Measurements from ENCODE around the gene SOX6.

The SOX6 gene

DNA sequence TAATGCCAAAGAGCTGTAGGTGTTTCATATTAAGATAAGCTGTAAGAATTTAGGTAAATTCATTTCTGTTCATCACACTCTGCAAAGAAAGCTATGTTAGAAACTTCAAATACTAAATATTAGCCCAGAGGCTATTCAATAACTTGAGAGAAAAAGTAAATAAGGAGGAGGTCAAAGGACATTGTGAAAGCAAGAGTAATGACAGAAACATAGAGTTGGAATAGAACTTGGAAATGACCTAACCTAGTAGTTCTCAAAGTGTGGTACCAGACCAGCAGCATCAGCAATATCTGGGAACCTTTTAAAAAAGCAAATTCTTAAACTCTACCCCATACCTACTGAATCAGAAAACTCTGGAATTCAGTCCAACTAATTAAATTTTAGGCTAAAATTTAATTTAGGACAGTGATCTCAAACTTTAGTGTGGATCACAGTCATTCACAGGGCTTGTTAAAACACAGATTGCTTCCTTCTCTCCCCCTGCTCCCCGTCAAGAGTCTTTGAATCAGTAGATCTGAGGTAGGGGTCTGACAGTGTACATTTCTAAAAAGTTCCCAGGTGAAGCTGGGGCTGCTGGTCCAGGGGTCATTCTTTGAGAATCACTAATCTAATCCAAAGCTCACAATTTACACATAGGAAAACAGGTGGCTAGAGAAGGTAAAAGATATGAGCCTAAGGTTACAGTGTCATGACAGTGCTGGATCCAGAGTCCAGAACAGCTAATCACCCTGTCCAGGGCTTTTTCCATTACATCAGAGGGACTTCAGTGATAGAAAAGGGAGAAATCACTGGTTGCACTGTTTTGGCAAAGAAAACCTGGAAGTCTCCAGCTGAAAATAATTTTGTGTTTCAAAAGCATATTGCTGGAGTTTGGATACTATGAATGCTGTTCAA lies 241.1 kb downstream of the SOX6 start:
- TF ChIP-seq, protein P1, sequence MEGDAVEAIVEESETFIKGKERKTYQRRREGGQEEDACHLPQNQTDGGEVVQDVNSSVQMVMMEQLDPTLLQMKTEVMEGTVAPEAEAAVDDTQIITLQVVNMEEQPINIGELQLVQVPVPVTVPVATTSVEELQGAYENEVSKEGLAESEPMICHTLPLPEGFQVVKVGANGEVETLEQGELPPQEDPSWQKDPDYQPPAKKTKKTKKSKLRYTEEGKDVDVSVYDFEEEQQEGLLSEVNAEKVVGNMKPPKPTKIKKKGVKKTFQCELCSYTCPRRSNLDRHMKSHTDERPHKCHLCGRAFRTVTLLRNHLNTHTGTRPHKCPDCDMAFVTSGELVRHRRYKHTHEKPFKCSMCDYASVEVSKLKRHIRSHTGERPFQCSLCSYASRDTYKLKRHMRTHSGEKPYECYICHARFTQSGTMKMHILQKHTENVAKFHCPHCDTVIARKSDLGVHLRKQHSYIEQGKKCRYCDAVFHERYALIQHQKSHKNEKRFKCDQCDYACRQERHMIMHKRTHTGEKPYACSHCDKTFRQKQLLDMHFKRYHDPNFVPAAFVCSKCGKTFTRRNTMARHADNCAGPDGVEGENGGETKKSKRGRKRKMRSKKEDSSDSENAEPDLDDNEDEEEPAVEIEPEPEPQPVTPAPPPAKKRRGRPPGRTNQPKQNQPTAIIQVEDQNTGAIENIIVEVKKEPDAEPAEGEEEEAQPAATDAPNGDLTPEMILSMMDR (conservative IDR thresholded peaks at IDR 0.05; ENCODE audit: low read depth, low read length) = no peak
- H3K4me3 ChIP-seq (ENCODE audit: low read length) = no peak overlapping the region
- no peak for DNase-seq (ENCODE audit: low read depth)

DNA sequence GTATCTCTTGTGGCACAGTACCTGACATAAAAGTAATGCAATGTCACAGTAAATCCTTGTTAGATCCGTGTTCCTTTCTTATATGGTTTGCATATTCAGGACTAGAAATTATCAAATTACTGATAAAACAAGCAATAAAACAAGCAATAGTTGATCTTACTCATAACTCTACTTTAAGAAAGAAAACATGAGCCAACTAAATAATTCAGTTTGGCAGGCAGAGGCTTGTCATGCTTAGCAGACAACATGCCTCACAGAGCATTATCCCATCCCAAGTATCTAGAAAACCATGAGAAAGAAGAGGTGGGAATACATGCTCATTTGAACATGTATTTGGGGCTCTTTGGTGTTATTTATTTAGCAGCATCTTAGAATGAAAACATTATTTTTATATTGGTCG lies 241.9 kb downstream of the SOX6 start:
- no peak overlapping the region for H3K4me3 ChIP-seq (ENCODE audit: low read length)
- DNase-seq (ENCODE audit: low read depth) = no peak

DNA sequence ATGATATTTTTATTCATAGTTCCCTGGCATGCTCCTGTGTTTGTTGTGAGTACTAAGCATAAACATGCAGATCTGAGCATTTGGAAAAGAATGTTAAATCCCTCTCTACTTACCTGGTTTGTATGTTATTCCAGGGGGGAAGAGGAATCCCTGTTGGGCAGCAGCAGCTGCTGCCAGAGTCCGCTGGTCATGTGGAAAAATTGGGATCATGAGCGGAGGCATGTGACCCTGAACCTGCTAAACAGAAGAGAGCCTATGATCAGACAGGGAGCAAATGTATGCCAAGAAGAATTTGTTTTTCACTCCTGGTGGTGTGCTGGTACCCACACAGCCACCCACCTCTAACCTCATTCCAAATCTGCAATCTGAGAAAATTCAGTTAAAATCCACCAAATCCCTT lies 244.7 kb downstream of the SOX6 start:
- DNase-seq (ENCODE audit: low read depth) = no peak
- TF ChIP-seq, protein P1 (conservative IDR thresholded peaks at IDR 0.05; ENCODE audit: low read depth, low read length) = no peak
- H3K4me3 ChIP-seq (ENCODE audit: low read length) = no peak overlapping the region

More for the DNA sequence above, 241.9 kb downstream of the SOX6 start:
- TF ChIP-seq, protein P1 (conservative IDR thresholded peaks at IDR 0.05; ENCODE audit: low read depth, low read length) = no peak

DNA sequence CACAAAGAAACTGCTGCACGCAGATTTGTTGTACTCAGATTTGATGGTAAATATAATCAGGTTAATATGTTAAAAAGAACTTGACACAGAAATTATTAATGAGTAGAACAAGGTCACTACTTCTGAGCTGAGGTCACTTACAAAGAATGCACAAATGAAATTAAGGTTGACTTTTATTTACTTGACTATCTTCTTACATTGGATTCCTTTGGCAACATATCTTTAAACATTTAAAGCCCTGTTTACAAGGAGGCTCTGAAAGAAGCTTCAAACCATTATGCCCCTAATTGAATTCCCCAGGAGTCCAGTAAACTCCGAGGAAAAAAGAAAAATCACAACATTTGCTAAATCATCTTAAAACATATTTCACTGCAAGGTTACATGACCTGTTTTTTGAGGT lies 245.5 kb downstream of the SOX6 start:
- no peak overlapping the region for H3K4me3 ChIP-seq (ENCODE audit: low read length)
- no peak for DNase-seq (ENCODE audit: low read depth)
- TF ChIP-seq, protein P1 (conservative IDR thresholded peaks at IDR 0.05; ENCODE audit: low read depth, low read length) = no peak

DNA sequence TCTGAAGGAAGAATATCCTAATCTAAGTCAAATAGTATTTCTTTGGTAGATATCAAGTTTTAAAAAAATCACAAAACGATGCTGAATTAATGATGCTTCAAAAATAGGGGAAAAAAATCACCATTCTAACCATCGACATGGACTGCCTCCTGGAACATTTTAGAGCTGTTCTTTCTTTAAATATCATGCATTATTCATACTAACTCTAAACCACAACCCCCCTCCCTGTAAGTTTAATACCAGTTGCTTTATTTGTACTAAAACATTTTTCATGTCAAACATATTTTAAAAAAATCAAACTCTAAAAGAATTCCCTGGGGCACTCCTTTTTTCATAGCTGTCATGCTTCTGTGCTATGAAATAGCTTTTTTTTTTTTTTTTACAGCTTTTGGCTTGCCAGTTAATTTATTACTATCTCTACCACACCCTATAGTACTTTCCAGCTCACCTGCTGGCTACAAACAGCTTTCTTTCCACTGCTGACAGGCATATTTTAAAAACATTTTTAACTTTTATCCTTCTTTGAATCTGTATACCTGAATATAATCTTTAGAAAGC lies 256.9 kb downstream of the SOX6 start:
- TF ChIP-seq, protein P1 (conservative IDR thresholded peaks at IDR 0.05; ENCODE audit: low read depth, low read length) = no peak
- no peak for DNase-seq (ENCODE audit: low read depth)
- H3K4me3 ChIP-seq (ENCODE audit: low read length) = no peak overlapping the region

DNA sequence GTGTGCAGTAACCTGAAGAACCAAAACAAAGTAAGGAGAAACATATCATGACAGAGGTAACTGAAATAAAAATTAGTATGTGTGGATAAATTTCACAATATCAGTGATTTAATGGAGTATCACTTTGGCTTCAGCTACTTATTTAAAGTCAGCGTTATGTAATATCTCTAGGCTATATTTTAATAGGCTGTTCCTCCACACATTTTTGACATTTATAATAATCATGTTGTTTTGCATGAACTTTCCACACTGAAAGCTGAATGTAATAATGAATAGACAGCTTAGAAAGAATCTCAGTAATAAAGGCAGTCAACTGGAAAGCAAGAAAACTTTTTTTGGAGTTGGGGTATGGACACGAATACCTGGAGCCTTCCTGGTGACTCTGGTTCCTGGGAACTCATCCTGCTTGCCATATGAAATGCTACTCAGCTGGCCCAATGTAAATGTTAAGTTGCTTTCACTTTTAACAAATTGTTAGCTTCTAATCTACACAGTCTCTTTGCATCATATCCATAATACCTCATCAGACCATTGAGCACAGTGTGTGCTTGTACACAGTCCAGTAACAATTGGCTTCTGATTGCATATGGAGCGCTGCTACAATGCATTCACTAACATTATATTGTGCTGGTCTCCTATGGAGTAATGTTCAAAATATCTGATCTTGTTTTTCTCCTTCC lies 257.7 kb downstream of the SOX6 start:
- no peak overlapping the region for H3K4me3 ChIP-seq (ENCODE audit: low read length)
- TF ChIP-seq, protein P1 (conservative IDR thresholded peaks at IDR 0.05; ENCODE audit: low read depth, low read length) = no peak

More for the DNA sequence above, 257.7 kb downstream of the SOX6 start:
- DNase-seq (ENCODE audit: low read depth) = no peak
